T-helper 2 cell treated with Interferon-gamma antibody and Interleukin-4, amounts not matched to agents 100 ng/mL and 5 ng/mL, for 36 hours (primary cell): ENCODE results near the gene GNAI3. TPM values are rescaled to one million over a fixed set of nuclear protein-coding genes. Genes with fewer than 3 reads are reported as not detected.
"Not testable (repeated sequence)": the region's sequence is repeated elsewhere in the genome, so short reads cannot be mapped to it uniquely, and the experiment has no call there.

ENCODE experiments used
- intact Hi-C: fragments of 100-400 bp; cut with micrococcal nuclease; formaldehyde crosslinking; loops from one replicate; pipeline ENCODE4 v1.15.1; 2023
- total RNA-seq: library from RNA; stranded (reverse); gene quantifications from 2 replicates; pipeline ENCODE4 v1.2.3, GENCODE V29; 2022

Gene GNAI3
- total RNA-seq, 1 donor from 2014 or later, result 9.5 TPM

DNA sequence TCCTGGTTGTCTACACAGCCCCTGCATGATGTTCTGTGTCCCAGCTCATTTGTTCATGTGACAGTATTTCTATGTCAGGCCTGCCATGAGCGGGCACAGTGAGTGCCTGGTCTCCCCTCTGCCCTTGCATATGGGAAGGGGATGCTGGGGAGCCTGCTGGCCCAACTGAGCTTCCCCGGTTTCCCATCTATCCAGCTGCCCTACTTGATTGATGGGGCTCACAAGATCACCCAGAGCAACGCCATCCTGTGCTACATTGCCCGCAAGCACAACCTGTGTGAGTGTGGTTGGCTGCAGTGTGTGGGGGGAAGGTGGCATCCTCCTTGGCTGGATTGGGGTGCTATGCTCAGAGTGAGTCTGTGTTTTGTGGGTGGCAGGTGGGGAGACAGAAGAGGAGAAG lies 109.0 kb downstream of the GNAI3 start:
- intact Hi-C loops, result no loop called here

- intact Hi-C loops, result no loop called here
Observed at GRCh38 chr1:109657970-109658369, 109.6 kb downstream of the GNAI3 start.

DNA sequence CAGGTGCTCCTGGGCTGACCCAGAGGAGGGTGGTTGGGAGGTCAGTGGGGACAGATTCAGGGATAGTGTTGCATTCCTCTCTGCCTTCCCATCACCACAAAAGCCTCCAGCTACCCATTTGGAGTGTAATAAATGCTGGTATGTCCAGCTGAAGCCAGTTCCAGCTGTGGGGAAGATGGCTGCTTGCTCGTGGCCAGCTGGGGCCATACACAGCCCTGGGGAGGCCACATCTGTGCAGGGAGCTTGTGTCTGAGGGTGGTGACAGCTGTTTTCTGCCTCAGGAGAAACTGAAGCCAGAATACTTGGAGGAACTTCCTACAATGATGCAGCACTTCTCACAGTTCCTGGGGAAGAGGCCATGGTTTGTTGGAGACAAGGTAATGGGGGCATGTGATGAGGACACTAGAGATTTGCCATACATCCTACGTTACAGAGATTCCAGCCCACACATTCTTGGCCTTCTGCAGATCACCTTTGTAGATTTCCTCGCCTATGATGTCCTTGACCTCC lies 110.2 kb downstream of the GNAI3 start:
- intact Hi-C loops, result no loop called here

DNA sequence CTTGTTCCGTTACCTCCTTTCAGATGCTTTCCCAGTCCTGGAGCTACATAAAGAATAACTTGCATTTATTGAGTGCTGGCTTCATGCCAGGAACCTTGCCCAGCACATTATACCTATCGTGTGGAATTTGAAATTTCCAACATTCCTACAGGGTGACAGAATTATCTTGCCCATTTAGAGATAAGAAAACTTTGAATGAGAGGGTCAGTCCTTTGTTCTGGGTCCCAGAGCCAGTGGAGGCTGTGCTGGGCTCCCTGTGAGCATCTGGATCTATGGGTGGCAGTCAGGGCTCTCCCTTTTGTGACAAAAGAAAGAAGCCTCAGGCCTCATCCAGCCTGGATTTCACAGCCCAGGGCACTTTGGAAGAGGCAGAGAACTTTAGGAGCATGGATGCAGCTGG lies 110.7 kb downstream of the GNAI3 start:
- intact Hi-C loops, result no loop called here

DNA sequence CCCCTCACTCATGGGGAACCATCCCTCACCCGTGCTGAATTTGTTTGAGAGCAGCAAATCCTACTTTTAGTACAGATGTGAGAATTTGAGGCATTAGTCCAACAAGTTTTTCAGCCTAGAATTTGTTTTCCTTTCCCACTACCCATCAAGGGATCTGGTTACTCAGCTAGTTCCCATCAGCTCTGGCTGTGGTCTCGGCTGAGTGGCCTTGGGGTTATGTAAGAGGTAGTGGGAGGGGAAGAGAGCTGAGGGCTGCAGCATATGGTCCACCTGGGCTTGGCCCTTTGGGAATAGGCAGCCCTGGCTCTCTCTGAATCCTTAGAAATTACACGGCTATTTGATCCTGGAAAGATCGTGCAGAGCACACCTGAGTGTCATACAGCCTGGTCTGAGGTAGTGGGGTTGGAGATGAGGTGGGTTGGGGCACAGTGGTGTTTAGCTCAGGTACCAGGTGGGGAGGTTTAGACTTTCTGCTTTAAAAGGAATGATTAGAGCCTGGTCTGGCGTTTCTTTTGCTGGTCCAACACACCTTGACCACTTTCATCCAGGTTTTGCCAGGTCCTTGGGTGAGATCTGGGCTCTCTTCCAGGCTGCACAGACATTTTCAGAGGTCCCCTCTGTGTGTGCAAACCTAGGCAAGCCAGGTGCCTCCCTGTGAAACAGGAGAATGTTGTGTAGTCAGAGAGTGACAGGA lies 111.7 kb downstream of the GNAI3 start:
- intact Hi-C loops, result no loop called here

- intact Hi-C loops, result not testable (repeated sequence)
Observed at GRCh38 chr1:109660691-109661026, 112.2 kb downstream of the GNAI3 start.

- intact Hi-C loops, result no loop called here
Observed at GRCh38 chr1:109661391-109661790, 113.0 kb downstream of the GNAI3 start.

- intact Hi-C loops, result no loop called here
Observed at GRCh38 chr1:109664671-109665070, 116.3 kb downstream of the GNAI3 start.

DNA sequence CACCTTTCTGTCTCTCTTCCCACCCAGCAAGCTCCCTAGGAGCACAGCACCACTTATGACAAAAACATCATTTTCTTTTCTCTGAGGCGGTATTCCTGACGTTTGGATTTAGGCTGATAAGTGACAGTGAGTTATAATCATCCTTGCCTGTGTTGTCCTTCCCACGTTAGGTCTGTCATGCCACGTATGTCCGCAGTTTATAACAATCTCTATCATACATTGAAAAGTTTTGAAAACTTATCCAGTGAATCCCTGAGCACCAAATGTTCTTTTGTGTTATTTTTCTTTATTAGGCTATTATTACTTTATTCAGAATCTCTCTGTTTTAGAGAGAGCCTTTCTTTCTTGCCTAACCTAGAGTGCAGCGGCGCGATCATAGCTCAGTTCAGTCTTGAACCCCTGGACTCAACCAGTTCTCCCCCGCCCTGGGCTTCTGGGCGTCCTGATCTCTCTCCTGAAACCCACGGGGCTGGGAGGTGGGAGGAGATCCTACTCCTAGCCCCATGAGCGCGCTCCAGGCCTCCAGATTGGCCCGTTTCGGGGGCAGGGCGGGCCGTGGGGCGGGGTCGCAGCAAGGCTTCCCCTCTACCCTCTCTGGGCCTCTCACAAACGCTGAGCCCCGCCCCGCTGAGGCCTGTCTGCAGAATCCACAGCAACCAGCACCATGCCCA lies 119.2 kb downstream of the GNAI3 start, which contains the start of gene GSTM2:
Gene GSTM2 (plus strand): TSS at position 606 of the 671 bp plus-strand sequence. CDS start 59 bp downstream, at position 665.
- intact Hi-C loops, result loop anchor here (2.0 kb wide), 1 partner anchor 21 kb away; no protein-coding TSS in a partner anchor

Other genes starting within 250 kb of the GNAI3 start
- not detected in 2 replicates for gene MYBPHL, start 241.6 kb upstream of the GNAI3 start, total RNA-seq
- 5.8 and 6.2 TPM in 2 replicates for gene SORT1, start 150.7 kb upstream of the GNAI3 start, total RNA-seq
- gene PSMA5, start 122.2 kb upstream of the GNAI3 start, total RNA-seq, result 201 and 210 TPM in 2 replicates
- gene SYPL2, start 82.1 kb upstream of the GNAI3 start, total RNA-seq, result not detected in 2 replicates
- gene ATXN7L2, start 64.7 kb upstream of the GNAI3 start, total RNA-seq, result 9.0 and 10.5 TPM in 2 replicates
- gene CYB561D1, start 54.5 kb upstream of the GNAI3 start, total RNA-seq, result 16.6 and 18.3 TPM in 2 replicates
- gene AMIGO1, start 38.9 kb upstream of the GNAI3 start, total RNA-seq, result 1.6 and 1.9 TPM in 2 replicates
- gene GPR61, start 8.7 kb upstream of the GNAI3 start, total RNA-seq, result 0.20 and 0.57 TPM in 2 replicates
- gene GNAT2, start 71.0 kb downstream of the GNAI3 start, total RNA-seq, result not detected in 2 replicates
- gene AMPD2, start 71.2 kb downstream of the GNAI3 start, total RNA-seq, result 78.9 and 91.8 TPM in 2 replicates
- gene GSTM4, start 107.5 kb downstream of the GNAI3 start, total RNA-seq, result 22.9 and 23.3 TPM in 2 replicates
- 42.2 and 44.3 TPM in 2 replicates for gene GSTM2, start 119.4 kb downstream of the GNAI3 start, total RNA-seq
- gene GSTM1, start 139.2 kb downstream of the GNAI3 start, total RNA-seq, result 91.4 and 97.0 TPM in 2 replicates
- gene GSTM5, start 163.6 kb downstream of the GNAI3 start, total RNA-seq, result 0.14 and 0.18 TPM in 2 replicates
- 6.4 and 9.2 TPM in 2 replicates for gene GSTM3, start 192.4 kb downstream of the GNAI3 start, total RNA-seq
- gene EPS8L3, start 215.3 kb downstream of the GNAI3 start, total RNA-seq, result not detected in 2 replicates